DMS53 (cell line): ENCODE results near the gene ARHGAP28.

Source experiments
- DNase-seq: peaks from one replicate; lab custom pipeline; 2025; lab: John Stamatoyannopoulos, UW

ARHGAP28 gene

DNA sequence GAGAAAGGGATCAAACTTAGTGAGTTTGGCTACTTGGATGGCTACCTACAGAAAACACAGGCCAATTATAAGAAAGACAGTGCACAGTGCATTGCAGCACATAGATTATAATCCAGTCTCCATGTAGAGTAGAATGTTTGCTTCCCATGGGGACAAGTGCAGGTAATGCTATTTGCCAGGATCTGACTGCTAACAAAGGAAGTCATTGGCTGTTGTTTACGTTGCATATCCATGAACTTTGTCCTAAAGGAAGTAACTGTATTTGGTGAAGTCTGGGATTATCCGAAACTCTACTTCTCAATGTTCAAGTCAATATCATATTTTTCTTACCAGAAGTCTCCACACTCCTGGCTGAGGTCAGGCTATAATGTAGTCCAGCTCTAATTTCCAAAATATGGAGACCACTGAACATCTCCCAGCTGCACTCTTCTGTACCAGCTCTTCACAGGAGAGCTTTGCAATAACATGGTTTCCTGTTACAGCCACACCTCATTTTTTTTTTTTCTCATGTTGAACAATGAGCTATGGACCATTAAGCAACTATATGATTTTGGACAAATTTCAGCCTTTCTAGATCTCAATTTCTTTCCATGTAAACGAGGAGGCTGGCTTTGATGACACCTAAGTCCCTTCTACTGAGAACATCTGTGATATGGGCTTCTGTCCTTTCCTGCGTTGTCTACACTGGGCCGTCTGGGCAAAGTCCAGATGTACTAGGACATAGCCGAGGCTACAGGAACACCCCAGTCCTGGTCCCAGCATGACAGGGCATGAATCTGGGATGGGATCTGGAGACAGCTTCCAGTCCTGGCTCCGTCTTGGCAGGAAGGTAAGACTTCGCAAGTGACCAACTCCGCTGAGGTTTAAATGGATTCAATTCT, 233.3 kb downstream of the ARHGAP28 start:
- peak; percentile 51 for DNase-seq

DNA sequence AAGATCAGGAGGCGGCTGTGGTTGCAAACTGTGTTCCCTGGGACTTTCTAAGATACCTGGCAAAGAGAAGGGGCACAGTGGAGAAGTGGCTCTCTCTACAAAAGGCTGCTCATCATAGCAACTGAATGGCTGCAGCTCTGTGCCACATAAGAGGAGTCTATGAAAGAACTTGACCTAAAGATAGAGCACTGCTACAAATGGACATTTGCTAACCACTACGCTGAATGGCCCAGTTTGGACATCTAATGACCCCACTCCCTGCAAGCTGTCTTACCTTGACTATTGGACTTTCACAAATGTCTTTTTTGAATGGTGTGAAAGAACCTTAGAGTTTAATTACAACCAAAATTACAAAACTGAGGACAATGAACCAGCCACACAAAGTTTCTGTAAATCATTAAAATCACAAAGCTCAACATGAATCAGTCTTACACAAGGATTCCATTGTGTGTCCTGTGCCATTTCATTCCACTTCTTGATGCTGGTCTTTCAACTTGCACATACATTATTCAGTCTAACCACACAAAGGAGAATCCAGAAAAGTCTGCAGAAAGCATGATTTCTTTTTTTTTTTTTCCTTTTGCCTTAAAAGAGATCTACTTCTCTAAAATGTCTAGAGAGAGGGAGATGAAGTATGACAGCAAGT, 234.1 kb downstream of the ARHGAP28 start:
- no peak for DNase-seq
